ENCODE measurements around the gene TYW1.
"Not testable (repeated sequence)": the region's sequence is repeated elsewhere in the genome, so short reads cannot be mapped to it uniquely, and the experiment has no call there.

TYW1 gene

GRCh38 chr7:66994691-66995049 lies 2.0 kb upstream of the TYW1 start:
- H3K27ac ChIP-seq (ENCODE audit: low read depth, low read length), result peak overlapping the region; percentile 59
- peaks cover 40% of the 10 kb centered on the region for H3K79me2 ChIP-seq (ENCODE audit: insufficient read depth, low read length)
- peak overlapping the region; percentile 85 for H3K9ac ChIP-seq (ENCODE audit: low read length)

GRCh38 chr7:66995050-66995776 lies 1.4 kb upstream of the TYW1 start, which contains the start of gene SBDS:
SBDS (minus strand) TSS chr7:66995586; CDS start chr7:66995417, 169 bp downstream.
- Histone ChIP-seq H3K36me3 (ENCODE audit: low read length) (peaks cover 20% of the 10 kb centered on the region), H3K4me3 (ENCODE audit: insufficient read depth, low read length, poor library complexity, severe bottlenecking) (peak within 1 kb of the TSS; percentile 78), H3K9ac (ENCODE audit: low read length) (peak within 1 kb of the TSS; percentile 85), H3K79me2 (ENCODE audit: insufficient read depth, low read length) (peaks cover 40% of the 10 kb centered on the region), H3K27ac (ENCODE audit: low read depth, low read length) (peak within 1 kb of the TSS; percentile 59), H2AFZ (ENCODE audit: low read depth, low read length, severe bottlenecking) (peak within 1 kb of the TSS; percentile 74), H3K4me2 (ENCODE audit: low read depth, low read length, poor library complexity, severe bottlenecking) (peak within 1 kb of the TSS; percentile 69)
- not testable (repeated sequence) for H3K27me3 ChIP-seq (ENCODE audit: low read length); H3K9me3 ChIP-seq (ENCODE audit: insufficient read depth, low read length); H3F3A ChIP-seq (ENCODE audit: insufficient read depth); H3K9me2 ChIP-seq (replicated peaks; ENCODE audit: insufficient read depth, low read length); H4K20me1 ChIP-seq (ENCODE audit: low read depth, low read length)

More at GRCh38 chr7:66994691-66995049, 2.0 kb upstream of the TYW1 start:
- not testable (repeated sequence) for H3K9me3 ChIP-seq (ENCODE audit: insufficient read depth, low read length); H3K9me2 ChIP-seq (replicated peaks; ENCODE audit: insufficient read depth, low read length); H3K27me3 ChIP-seq (ENCODE audit: low read length); H4K20me1 ChIP-seq (ENCODE audit: low read depth, low read length); H3F3A ChIP-seq (ENCODE audit: insufficient read depth)
- peak overlapping the region; percentile 74 for H2AFZ ChIP-seq (ENCODE audit: low read depth, low read length, severe bottlenecking)
- H3K36me3 ChIP-seq (ENCODE audit: low read length), result peaks cover 21% of the 10 kb centered on the region
- H3K4me3 ChIP-seq (ENCODE audit: insufficient read depth, low read length, poor library complexity, severe bottlenecking), result peak overlapping the region; percentile 78
- TF ChIP-seq CTCF (IDR thresholded peaks at IDR 0.05; ENCODE audit: insufficient read depth, low read length, poor library complexity, severe bottlenecking), result peak; percentile 60
- H3K4me2 ChIP-seq (ENCODE audit: low read depth, low read length, poor library complexity, severe bottlenecking), result peak overlapping the region; percentile 65

- not testable (repeated sequence) for H3K27me3 ChIP-seq (ENCODE audit: low read length); H3K9me3 ChIP-seq (ENCODE audit: insufficient read depth, low read length); H3K36me3 ChIP-seq (ENCODE audit: low read length); H3K9ac ChIP-seq (ENCODE audit: low read length); H3K9me2 ChIP-seq (replicated peaks; ENCODE audit: insufficient read depth, low read length); H3K4me2 ChIP-seq (ENCODE audit: low read depth, low read length, poor library complexity, severe bottlenecking); H3F3A ChIP-seq (ENCODE audit: insufficient read depth); H2AFZ ChIP-seq (ENCODE audit: low read depth, low read length, severe bottlenecking); H4K20me1 ChIP-seq (ENCODE audit: low read depth, low read length); H3K4me3 ChIP-seq (ENCODE audit: insufficient read depth, low read length, poor library complexity, severe bottlenecking); H3K27ac ChIP-seq (ENCODE audit: low read depth, low read length)
- H3K79me2 ChIP-seq (ENCODE audit: insufficient read depth, low read length), result peaks cover 34% of the 10 kb centered on the region
Observed at GRCh38 chr7:67000601-67001258, 4.1 kb downstream of the TYW1 start.

- not testable (repeated sequence) for H3F3A ChIP-seq (ENCODE audit: insufficient read depth); H2AFZ ChIP-seq (ENCODE audit: low read depth, low read length, severe bottlenecking); H3K9me2 ChIP-seq (replicated peaks; ENCODE audit: insufficient read depth, low read length); H3K9me3 ChIP-seq (ENCODE audit: insufficient read depth, low read length); H3K4me2 ChIP-seq (ENCODE audit: low read depth, low read length, poor library complexity, severe bottlenecking); H3K36me3 ChIP-seq (ENCODE audit: low read length); H3K4me3 ChIP-seq (ENCODE audit: insufficient read depth, low read length, poor library complexity, severe bottlenecking); H3K27ac ChIP-seq (ENCODE audit: low read depth, low read length); H4K20me1 ChIP-seq (ENCODE audit: low read depth, low read length); H3K9ac ChIP-seq (ENCODE audit: low read length); H3K27me3 ChIP-seq (ENCODE audit: low read length)
- peaks cover 23% of the 10 kb centered on the region for H3K79me2 ChIP-seq (ENCODE audit: insufficient read depth, low read length)
Observed at GRCh38 chr7:67004145-67004544, 7.5 kb downstream of the TYW1 start.

GRCh38 chr7:67006965-67007364 lies 10.3 kb downstream of the TYW1 start:
- no peak overlapping the region for H2AFZ ChIP-seq (ENCODE audit: low read depth, low read length, severe bottlenecking)
- H3K9me2 ChIP-seq (replicated peaks; ENCODE audit: insufficient read depth, low read length), result no peaks in the 10 kb centered on the region
- no peak overlapping the region for H3K27ac ChIP-seq (ENCODE audit: low read depth, low read length)
- no peak overlapping the region for H3K4me2 ChIP-seq (ENCODE audit: low read depth, low read length, poor library complexity, severe bottlenecking)
- H3F3A ChIP-seq (ENCODE audit: insufficient read depth), result no peaks in the 10 kb centered on the region
- no peaks in the 10 kb centered on the region for H4K20me1 ChIP-seq (ENCODE audit: low read depth, low read length)
- H3K4me3 ChIP-seq (ENCODE audit: insufficient read depth, low read length, poor library complexity, severe bottlenecking), result no peak overlapping the region
- H3K27me3 ChIP-seq (ENCODE audit: low read length), result no peaks in the 10 kb centered on the region
- H3K9me3 ChIP-seq (ENCODE audit: insufficient read depth, low read length), result no peaks in the 10 kb centered on the region
- H3K9ac ChIP-seq (ENCODE audit: low read length), result no peak overlapping the region
- TF ChIP-seq CTCF (IDR thresholded peaks at IDR 0.05; ENCODE audit: insufficient read depth, low read length, poor library complexity, severe bottlenecking), result no peak
- no peak for TF ChIP-seq EZH2phosphoT487 (conservative IDR thresholded peaks at IDR 0.05; ENCODE audit: low read length)
- H3K36me3 ChIP-seq (ENCODE audit: low read length), result no peaks in the 10 kb centered on the region
- H3K79me2 ChIP-seq (ENCODE audit: insufficient read depth, low read length), result peaks cover 21% of the 10 kb centered on the region
